WTC11 (cell line): ENCODE data around the gene IFT88. TPM values are rescaled to one million over a fixed set of nuclear protein-coding genes. Genes with fewer than 3 reads are reported as not detected.

ENCODE experiments used
- ATAC-seq: fragments of 200-7000 bp; cut with Tn5 transposase; 2 replicates; pipeline ENCODE4 v1.10.0; 2021; ENCODE audit warnings: mild to moderate bottlenecking, moderate library complexity
- CTCF ChIA-PET: fragments of 300-600 bp; sonication (Branson Sonifier 250); formaldehyde crosslinking; loops from one replicate; lab custom pipeline; 2021; ENCODE audit warnings: antibody characterized with exemption; lab: Charles Lee
- POLR2A ChIA-PET: fragments of 350-600 bp; sonication (Branson Sonifier 250); formaldehyde crosslinking; loops from one replicate; lab custom pipeline; 2021; ENCODE audit warnings: antibody characterized with exemption; lab: Charles Lee
- DNase-seq: peaks from one replicate; pipeline ENCODE4 v3.0.0; 2021; ENCODE audit warnings: low spot score
- H3K27ac Mint-ChIP-seq: 2 replicates; pipeline ENCODE4 v1.8.0; 2021; ENCODE audit warnings: mixed read lengths
- H3K27me3 Mint-ChIP-seq: 2 replicates; pipeline ENCODE4 v1.8.0; 2021; ENCODE audit warnings: low read depth, mild to moderate bottlenecking, moderate library complexity, mixed read lengths
- H3K36me3 Mint-ChIP-seq: 2 replicates; pipeline ENCODE4 v1.8.0; 2021; ENCODE audit warnings: mixed read lengths
- H3K4me1 Mint-ChIP-seq: 2 replicates; pipeline ENCODE4 v1.8.0; 2022; ENCODE audit warnings: mixed read lengths
- H3K4me3 Mint-ChIP-seq: 2 replicates; pipeline ENCODE4 v1.8.0; 2021; ENCODE audit warnings: mild to moderate bottlenecking, moderate library complexity, mixed read lengths
- H3K9me3 Mint-ChIP-seq: 2 replicates; pipeline ENCODE4 v1.8.0; 2021; ENCODE audit warnings: mixed read lengths
- ATF1 ChIP-seq: sonication (generic); formaldehyde crosslinking; IDR thresholded peaks from 2 replicates; pipeline ENCODE4 v1.8.1; 2023; ENCODE audit warnings: mild to moderate bottlenecking, moderate library complexity, missing genetic modification reagents
- CREM ChIP-seq: sonication (generic); formaldehyde crosslinking; IDR thresholded peaks from 2 replicates; pipeline ENCODE4 v1.8.1; 2022; ENCODE audit warnings: mild to moderate bottlenecking, missing genetic modification reagents, moderate library complexity
- ESRRA ChIP-seq: sonication (generic); formaldehyde crosslinking; IDR thresholded peaks from 2 replicates; pipeline ENCODE4 v1.8.1; 2022; ENCODE audit warnings: mild to moderate bottlenecking, missing genetic modification reagents, borderline replicate concordance
- FOXJ3 ChIP-seq: sonication (generic); formaldehyde crosslinking; IDR thresholded peaks from 2 replicates; pipeline ENCODE4 v1.9.0; 2021; ENCODE audit warnings: missing genetic modification reagents, mild to moderate bottlenecking, borderline replicate concordance
- FOXK1 ChIP-seq: sonication (generic); formaldehyde crosslinking; IDR thresholded peaks from 2 replicates; pipeline ENCODE4 v1.8.0; 2022; ENCODE audit warnings: mild to moderate bottlenecking, moderate library complexity, missing genetic modification reagents
- GTF2I ChIP-seq: fragments of 250-450 bp; sonication (Bioruptor Pico); conservative IDR thresholded peaks from 2 replicates; pipeline ENCODE4 v1.4.0; 2021; ENCODE audit warnings: mild to moderate bottlenecking
- PRRX2 ChIP-seq: fragments of 250-450 bp; sonication (Bioruptor Pico); IDR thresholded peaks from 2 replicates; pipeline ENCODE4 v1.8.0; 2021; ENCODE audit warnings: mild to moderate bottlenecking
- SP1 ChIP-seq: sonication (generic); formaldehyde crosslinking; conservative IDR thresholded peaks from 2 replicates; pipeline ENCODE4 v1.8.1; 2022; ENCODE audit warnings: missing genetic modification reagents
- TEAD1 ChIP-seq: sonication (generic); formaldehyde crosslinking; IDR thresholded peaks from 2 replicates; pipeline ENCODE4 v1.8.0; 2022; ENCODE audit warnings: mild to moderate bottlenecking, missing genetic modification reagents
- ZNF317 ChIP-seq: sonication (generic); formaldehyde crosslinking; IDR thresholded peaks from 2 replicates; pipeline ENCODE4 v1.8.1; 2023; ENCODE audit warnings: low read depth, mild to moderate bottlenecking, moderate library complexity, missing genetic modification reagents, borderline replicate concordance
- ZNF416 ChIP-seq: fragments of 250-450 bp; sonication (Bioruptor Pico); IDR thresholded peaks from 2 replicates; pipeline ENCODE4 v1.9.0; 2021; ENCODE audit warnings: mild to moderate bottlenecking, inconsistent platforms
- ZNF423 ChIP-seq: fragments of 250-450 bp; sonication (Bioruptor Pico); IDR thresholded peaks from 2 replicates; pipeline ENCODE4 v2.1.2; 2022; ENCODE audit warnings: mild to moderate bottlenecking, moderate library complexity
- total RNA-seq: library from RNA; stranded (reverse); gene quantifications from 3 replicates; pipeline ENCODE4 v1.2.3, GENCODE V29; 2021
- TF ChIP-seq, protein P1 (sequence below): sonication (generic); formaldehyde crosslinking; IDR thresholded peaks from 2 replicates; pipeline ENCODE4 v1.8.1; 2023; ENCODE audit warnings: mild to moderate bottlenecking, moderate library complexity, missing genetic modification reagents
- TF ChIP-seq, protein P2 (sequence below): sonication (generic); formaldehyde crosslinking; IDR thresholded peaks from 2 replicates; pipeline ENCODE4 v1.8.1; 2022; ENCODE audit warnings: mild to moderate bottlenecking, missing genetic modification reagents, moderate library complexity, borderline replicate concordance
- TF ChIP-seq, protein P3 (sequence below): fragments of 250-450 bp; sonication (Bioruptor Pico); IDR thresholded peaks from 2 replicates; pipeline ENCODE4 v1.8.0; 2021; ENCODE audit warnings: mild to moderate bottlenecking
- TF ChIP-seq, protein P4 (sequence below): sonication (generic); formaldehyde crosslinking; IDR thresholded peaks from 2 replicates; pipeline ENCODE4 v1.8.1; 2022; ENCODE audit warnings: low read depth, missing genetic modification reagents, borderline replicate concordance
- TF ChIP-seq, protein P5 (sequence below): sonication (generic); formaldehyde crosslinking; IDR thresholded peaks from 2 replicates; pipeline ENCODE4 v1.8.1; 2023; ENCODE audit warnings: mild to moderate bottlenecking, missing genetic modification reagents
- TF ChIP-seq, protein P6 (sequence below): sonication (generic); formaldehyde crosslinking; IDR thresholded peaks from 2 replicates; pipeline ENCODE4 v1.8.1; 2022; ENCODE audit warnings: low read depth, mild to moderate bottlenecking, moderate library complexity, missing genetic modification reagents, borderline replicate concordance
- TF ChIP-seq, protein P7 (sequence below): sonication (generic); formaldehyde crosslinking; IDR thresholded peaks from 2 replicates; pipeline ENCODE4 v1.8.0; 2023; ENCODE audit warnings: missing genetic modification reagents

The IFT88 gene
- total RNA-seq, 1 experiment from 2014 or later: 6.5 TPM

DNA sequence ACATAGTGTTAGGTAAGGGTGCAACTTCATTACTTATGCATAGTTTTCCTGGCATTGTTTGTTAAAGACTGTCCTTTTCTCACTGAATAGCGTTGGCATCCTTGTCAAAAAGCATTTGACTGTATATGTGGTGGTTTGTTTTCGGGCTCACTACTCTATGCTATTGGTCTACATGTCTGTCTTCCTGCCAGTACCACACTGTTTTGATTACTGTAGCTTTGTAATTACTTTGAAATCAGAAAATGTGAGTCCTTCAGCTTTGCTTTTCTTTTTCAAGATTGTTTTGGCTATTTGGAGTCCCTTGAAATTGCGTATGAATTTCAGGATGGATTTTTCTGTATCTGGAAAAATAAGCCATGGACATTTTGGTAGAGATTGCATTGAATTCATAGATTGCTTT, 56.0 kb downstream of the IFT88 start:
- Mint-ChIP-seq H3K4me3 (no peak overlapping the region), H3K36me3 (peaks cover 18% of the 10 kb centered on the region), H3K4me1 (no peaks in the 10 kb centered on the region), H3K9me3 (peaks cover 17% of the 10 kb centered on the region), H3K27me3 (no peaks in the 10 kb centered on the region), H3K27ac (no peak overlapping the region)
- DNase-seq (no peak), ATAC-seq (no peak)
- TF ChIP-seq PRRX2 (CRISPR knock-in tag) (no peak), GTF2I (CRISPR knock-in tag) (peak; percentile 83)
- POLR2A ChIA-PET: no interaction called here
- CTCF ChIA-PET: no interaction called here

DNA sequence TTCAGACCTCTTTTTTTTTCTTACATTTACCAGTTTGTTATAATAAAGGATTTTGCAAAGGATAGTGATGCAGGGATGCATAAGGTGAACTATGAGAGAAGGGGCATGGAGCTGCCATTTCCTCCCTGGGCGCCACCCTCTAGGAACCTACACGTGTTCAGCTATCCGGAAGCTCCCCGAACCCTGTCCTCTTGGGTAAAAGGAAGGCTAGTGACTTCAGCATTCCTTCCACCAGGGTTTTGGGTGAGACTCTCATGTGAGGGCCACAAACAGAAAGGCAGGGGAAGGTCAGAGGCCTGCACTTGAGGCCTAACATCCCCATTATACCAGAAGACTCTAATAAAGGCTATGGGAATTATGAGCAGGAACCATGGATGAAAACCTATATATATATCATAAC, 57.3 kb downstream of the IFT88 start:
- Mint-ChIP-seq H3K36me3 (peaks cover 18% of the 10 kb centered on the region), H3K4me3 (no peak overlapping the region), H3K27ac (no peak overlapping the region), H3K4me1 (no peaks in the 10 kb centered on the region), H3K27me3 (no peaks in the 10 kb centered on the region), H3K9me3 (peaks cover 17% of the 10 kb centered on the region)
- TF ChIP-seq ZNF423 (CRISPR knock-in tag) (no peak), FOXJ3 (CRISPR knock-in tag) (no peak)
- DNase-seq (no peak), ATAC-seq (peak; percentile 47)
- CTCF ChIA-PET: interaction anchor here (0.6 to 0.8 kb wide), 3 partner anchors 21 to 131 kb away, joined by 3 read pairs; no protein-coding TSS in a partner anchor
- POLR2A ChIA-PET: no interaction called here

DNA sequence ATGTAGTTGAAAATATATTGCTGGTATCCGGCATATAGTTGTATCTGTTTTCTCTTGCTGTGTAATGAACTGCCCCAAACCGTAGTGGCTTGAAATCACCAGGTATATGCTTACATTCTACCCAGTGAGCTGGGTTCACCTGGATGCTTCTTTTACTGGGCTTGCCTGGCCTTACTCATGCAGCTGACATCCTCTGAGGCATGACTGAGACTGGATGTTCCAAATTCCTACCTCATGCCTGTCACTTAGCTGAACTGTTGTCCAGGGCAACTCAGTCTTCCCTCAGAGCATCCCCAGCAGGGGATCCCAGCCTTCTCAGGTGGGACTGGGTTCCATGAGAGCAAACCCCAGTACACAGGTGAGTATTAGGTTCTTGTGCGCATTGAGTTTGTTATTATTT, 66.8 kb downstream of the IFT88 start:
- no peak overlapping the region for H3K27ac Mint-ChIP-seq
- ATAC-seq (no peak), DNase-seq (no peak)
- ChIA-PET CTCF (interaction anchor here (0.9 kb wide), 1 partner anchor 71 kb away, joined by 3 read pairs; no protein-coding TSS in a partner anchor), POLR2A (no interaction called here)
- TF ChIP-seq, protein P1, sequence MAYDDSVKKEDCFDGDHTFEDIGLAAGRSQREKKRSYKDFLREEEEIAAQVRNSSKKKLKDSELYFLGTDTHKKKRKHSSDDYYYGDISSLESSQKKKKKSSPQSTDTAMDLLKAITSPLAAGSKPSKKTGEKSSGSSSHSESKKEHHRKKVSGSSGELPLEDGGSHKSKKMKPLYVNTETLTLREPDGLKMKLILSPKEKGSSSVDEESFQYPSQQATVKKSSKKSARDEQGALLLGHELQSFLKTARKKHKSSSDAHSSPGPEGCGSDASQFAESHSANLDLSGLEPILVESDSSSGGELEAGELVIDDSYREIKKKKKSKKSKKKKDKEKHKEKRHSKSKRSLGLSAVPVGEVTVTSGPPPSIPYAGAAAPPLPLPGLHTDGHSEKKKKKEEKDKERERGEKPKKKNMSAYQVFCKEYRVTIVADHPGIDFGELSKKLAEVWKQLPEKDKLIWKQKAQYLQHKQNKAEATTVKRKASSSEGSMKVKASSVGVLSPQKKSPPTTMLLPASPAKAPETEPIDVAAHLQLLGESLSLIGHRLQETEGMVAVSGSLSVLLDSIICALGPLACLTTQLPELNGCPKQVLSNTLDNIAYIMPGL: no peak
- TF ChIP-seq ZNF416 (CRISPR knock-in tag) (no peak), ATF1 (no peak), ESRRA (no peak), ZNF317 (no peak), FOXK1 (no peak), CREM (CRISPR knock-in tag) (no peak)
- TF ChIP-seq, protein P2, sequence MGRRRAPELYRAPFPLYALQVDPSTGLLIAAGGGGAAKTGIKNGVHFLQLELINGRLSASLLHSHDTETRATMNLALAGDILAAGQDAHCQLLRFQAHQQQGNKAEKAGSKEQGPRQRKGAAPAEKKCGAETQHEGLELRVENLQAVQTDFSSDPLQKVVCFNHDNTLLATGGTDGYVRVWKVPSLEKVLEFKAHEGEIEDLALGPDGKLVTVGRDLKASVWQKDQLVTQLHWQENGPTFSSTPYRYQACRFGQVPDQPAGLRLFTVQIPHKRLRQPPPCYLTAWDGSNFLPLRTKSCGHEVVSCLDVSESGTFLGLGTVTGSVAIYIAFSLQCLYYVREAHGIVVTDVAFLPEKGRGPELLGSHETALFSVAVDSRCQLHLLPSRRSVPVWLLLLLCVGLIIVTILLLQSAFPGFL (CRISPR knock-in tag): no peak
- TF ChIP-seq, protein P3, sequence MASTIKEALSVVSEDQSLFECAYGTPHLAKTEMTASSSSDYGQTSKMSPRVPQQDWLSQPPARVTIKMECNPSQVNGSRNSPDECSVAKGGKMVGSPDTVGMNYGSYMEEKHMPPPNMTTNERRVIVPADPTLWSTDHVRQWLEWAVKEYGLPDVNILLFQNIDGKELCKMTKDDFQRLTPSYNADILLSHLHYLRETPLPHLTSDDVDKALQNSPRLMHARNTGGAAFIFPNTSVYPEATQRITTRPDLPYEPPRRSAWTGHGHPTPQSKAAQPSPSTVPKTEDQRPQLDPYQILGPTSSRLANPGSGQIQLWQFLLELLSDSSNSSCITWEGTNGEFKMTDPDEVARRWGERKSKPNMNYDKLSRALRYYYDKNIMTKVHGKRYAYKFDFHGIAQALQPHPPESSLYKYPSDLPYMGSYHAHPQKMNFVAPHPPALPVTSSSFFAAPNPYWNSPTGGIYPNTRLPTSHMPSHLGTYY: no peak
- TF ChIP-seq, protein P4, sequence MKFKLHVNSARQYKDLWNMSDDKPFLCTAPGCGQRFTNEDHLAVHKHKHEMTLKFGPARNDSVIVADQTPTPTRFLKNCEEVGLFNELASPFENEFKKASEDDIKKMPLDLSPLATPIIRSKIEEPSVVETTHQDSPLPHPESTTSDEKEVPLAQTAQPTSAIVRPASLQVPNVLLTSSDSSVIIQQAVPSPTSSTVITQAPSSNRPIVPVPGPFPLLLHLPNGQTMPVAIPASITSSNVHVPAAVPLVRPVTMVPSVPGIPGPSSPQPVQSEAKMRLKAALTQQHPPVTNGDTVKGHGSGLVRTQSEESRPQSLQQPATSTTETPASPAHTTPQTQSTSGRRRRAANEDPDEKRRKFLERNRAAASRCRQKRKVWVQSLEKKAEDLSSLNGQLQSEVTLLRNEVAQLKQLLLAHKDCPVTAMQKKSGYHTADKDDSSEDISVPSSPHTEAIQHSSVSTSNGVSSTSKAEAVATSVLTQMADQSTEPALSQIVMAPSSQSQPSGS: no peak
- no peaks in the 10 kb centered on the region for H3K36me3 Mint-ChIP-seq
- H3K27me3 Mint-ChIP-seq: no peaks in the 10 kb centered on the region
- H3K4me1 Mint-ChIP-seq: no peaks in the 10 kb centered on the region
- H3K4me3 Mint-ChIP-seq: no peak overlapping the region
- H3K9me3 Mint-ChIP-seq: no peaks in the 10 kb centered on the region

DNA sequence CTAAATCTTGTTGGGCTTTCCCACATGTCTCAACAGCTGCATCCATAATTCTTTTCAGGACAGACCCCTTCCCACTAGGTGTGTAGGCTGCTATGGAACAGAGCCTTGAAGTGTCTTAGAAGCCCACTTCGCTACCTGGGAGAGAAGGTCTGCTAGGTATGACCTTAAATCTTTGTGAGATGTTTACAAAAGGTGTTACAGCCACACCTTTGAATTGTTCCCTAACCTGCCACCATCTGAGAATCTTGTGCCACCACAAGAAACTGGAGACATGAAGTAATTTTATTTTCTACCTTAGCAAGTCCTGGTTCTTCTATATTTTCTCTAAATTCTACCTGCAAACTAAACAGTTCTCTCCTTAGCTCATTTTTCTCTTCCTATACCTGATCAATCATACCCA, 69.1 kb downstream of the IFT88 start:
- ATAC-seq: no peak
- Mint-ChIP-seq H3K9me3 (no peaks in the 10 kb centered on the region), H3K4me1 (no peaks in the 10 kb centered on the region), H3K4me3 (no peak overlapping the region), H3K27me3 (no peaks in the 10 kb centered on the region), H3K27ac (no peak overlapping the region), H3K36me3 (no peaks in the 10 kb centered on the region)
- POLR2A ChIA-PET: no interaction called here
- CTCF ChIA-PET: no interaction called here
- DNase-seq: no peak
- TF ChIP-seq GTF2I (CRISPR knock-in tag): no peak
- TF ChIP-seq SP1 (CRISPR knock-in tag): no peak
- TF ChIP-seq, protein P5, sequence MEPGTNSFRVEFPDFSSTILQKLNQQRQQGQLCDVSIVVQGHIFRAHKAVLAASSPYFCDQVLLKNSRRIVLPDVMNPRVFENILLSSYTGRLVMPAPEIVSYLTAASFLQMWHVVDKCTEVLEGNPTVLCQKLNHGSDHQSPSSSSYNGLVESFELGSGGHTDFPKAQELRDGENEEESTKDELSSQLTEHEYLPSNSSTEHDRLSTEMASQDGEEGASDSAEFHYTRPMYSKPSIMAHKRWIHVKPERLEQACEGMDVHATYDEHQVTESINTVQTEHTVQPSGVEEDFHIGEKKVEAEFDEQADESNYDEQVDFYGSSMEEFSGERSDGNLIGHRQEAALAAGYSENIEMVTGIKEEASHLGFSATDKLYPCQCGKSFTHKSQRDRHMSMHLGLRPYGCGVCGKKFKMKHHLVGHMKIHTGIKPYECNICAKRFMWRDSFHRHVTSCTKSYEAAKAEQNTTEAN: no peak
- TF ChIP-seq, protein P6, sequence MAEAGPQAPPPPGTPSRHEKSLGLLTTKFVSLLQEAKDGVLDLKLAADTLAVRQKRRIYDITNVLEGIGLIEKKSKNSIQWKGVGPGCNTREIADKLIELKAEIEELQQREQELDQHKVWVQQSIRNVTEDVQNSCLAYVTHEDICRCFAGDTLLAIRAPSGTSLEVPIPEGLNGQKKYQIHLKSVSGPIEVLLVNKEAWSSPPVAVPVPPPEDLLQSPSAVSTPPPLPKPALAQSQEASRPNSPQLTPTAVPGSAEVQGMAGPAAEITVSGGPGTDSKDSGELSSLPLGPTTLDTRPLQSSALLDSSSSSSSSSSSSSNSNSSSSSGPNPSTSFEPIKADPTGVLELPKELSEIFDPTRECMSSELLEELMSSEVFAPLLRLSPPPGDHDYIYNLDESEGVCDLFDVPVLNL: no peak
- no peak for TF ChIP-seq CREM (CRISPR knock-in tag)
- TF ChIP-seq, protein P4: no peak
- TF ChIP-seq, protein P7, sequence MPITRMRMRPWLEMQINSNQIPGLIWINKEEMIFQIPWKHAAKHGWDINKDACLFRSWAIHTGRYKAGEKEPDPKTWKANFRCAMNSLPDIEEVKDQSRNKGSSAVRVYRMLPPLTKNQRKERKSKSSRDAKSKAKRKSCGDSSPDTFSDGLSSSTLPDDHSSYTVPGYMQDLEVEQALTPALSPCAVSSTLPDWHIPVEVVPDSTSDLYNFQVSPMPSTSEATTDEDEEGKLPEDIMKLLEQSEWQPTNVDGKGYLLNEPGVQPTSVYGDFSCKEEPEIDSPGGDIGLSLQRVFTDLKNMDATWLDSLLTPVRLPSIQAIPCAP (CRISPR knock-in tag): no peak
- TF ChIP-seq ESRRA: no peak
- no peak for TF ChIP-seq TEAD1 (CRISPR knock-in tag)
